Left renal pelvis (tissue), 4 donors: ENCODE measurements around the gene CASP9. TPM values are rescaled to one million over a fixed set of nuclear protein-coding genes. Genes with fewer than 3 reads are reported as not detected.
"Not testable (repeated sequence)": the region's sequence is repeated elsewhere in the genome, so short reads cannot be mapped to it uniquely, and the experiment has no call there.

ENCODE experiments used
- DNase-seq, 4 donors: peaks; one replicate each; pipeline ENCODE4 v3.0.0-alpha.2; 2013; ENCODE audit warnings: low read depth in 4 of 4, low spot score in 3 of 4
- polyA plus RNA-seq, 4 donors: library from polyadenylated mRNA; unstranded; fragments of 120-200 nt; gene quantifications; one replicate each; pipeline ENCODE4 v1.2.1, GENCODE V29; 2013; ENCODE audit not compliant: insufficient read length in 4 of 4

The CASP9 gene
- polyA plus RNA-seq, 4 donors, result 18.5 to 34.4 (median 28.2) TPM

GRCh38 chr1:15471723-15472122 lies 52.3 kb downstream of the CASP9 start:
- DNase-seq, result not testable (repeated sequence)

DNA sequence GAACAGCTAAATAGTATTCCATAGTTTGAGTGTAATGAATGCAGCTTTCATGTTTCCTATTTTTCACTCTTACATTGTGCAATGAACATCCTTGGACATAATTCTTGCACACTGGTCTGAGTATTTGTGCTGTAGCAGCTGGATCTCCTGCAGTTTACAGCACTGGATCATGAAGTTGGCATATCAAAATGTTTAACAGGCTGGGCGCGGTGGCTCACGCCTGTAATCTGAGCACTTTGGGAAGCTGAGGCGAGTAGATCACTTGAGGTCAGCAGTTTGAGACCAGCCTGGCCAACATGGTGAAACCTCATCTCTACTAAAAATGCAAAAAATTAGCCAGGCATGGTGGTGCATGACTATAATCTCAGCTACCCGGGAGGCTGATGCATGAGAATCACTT lies 52.9 kb downstream of the CASP9 start:
- not testable (repeated sequence) for DNase-seq

- not testable (repeated sequence) for DNase-seq
These were observed 54.1 kb downstream of the CASP9 start for GRCh38 chr1:15469821-15470448.

GRCh38 chr1:15469361-15469760 lies 54.7 kb downstream of the CASP9 start:
- DNase-seq, result no peak

GRCh38 chr1:15468145-15468544 lies 55.9 kb downstream of the CASP9 start:
- no peak for DNase-seq

- not testable (repeated sequence) for DNase-seq
These were observed 56.9 kb downstream of the CASP9 start for GRCh38 chr1:15466955-15467625.

- DNase-seq, result no peak
These were observed 58.3 kb downstream of the CASP9 start for GRCh38 chr1:15465674-15466073.

DNA sequence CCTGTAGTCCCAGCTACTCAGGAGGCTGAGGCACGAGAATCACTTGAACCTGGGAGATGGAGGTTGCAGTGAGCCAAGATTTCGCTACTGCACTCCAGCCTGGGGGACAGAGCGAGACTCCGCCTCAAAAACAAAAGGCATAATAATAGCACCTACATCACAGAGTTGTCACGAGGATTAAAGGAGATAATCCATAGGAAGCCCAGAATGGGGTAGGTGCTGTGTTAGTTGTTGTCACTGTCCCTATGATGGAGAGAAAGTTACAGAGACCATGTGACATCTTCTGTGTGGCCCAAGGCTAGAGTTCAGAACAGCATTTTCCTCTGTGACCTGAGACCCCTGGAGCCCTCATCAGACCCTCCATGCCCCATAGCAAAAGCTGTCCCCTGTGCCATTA lies 60.1 kb downstream of the CASP9 start:
- not testable (repeated sequence) for DNase-seq

- not testable (repeated sequence) for DNase-seq
These were observed 60.8 kb downstream of the CASP9 start for GRCh38 chr1:15463064-15463800.

- no peak for DNase-seq
These were observed 63.3 kb downstream of the CASP9 start for GRCh38 chr1:15460708-15461095.

- no peak for DNase-seq
These were observed 64.0 kb downstream of the CASP9 start for GRCh38 chr1:15459771-15460707.

GRCh38 chr1:15458388-15458787 lies 65.6 kb downstream of the CASP9 start:
- DNase-seq, result not testable (repeated sequence)

DNA sequence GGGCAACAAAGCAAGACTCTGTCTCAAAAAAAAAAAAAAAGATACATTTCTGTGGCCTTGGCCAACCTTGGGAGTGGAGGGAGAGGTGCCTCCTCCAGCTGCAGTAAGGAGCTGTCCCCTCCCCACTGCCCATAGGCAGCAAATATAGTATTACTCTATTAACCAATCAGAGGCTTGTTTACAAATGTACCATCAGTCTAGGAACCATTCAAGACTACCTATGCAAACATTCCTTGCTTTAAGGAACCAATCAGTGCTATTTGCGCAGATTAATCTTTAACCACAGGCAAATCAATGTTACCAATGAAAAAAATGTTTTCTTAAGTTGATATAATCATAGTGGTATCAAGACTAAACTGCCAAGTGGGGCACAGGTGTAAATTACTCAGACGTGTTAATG lies 66.4 kb downstream of the CASP9 start:
- DNase-seq, result no peak

GRCh38 chr1:15456313-15456954 lies 67.6 kb downstream of the CASP9 start, which contains the start of gene CELA2A:
Gene CELA2A, plus strand, starts transcription at chr1:15456732. Its CDS starts 22 bp downstream, at chr1:15456754.
- DNase-seq, result no peak

- no peak for DNase-seq
These were observed 68.5 kb downstream of the CASP9 start for GRCh38 chr1:15455522-15455921.

DNA sequence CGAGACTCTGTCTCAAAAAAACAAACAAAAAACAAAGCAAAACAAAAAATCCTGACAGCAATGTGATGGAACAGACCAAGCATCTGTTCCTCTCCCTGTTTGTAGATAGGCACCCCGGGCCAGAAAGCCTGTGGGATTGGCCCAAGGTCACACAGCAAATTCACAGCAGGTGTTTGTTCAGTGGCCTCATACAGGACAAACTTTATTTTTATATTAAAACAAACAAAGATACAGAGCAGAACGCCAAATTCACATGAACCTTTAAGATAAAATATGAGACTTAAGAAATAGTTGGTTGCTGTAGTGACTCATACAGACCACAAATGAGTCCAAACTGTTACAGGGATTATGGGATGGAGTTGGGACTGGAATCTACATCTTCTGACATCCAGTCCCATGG lies 69.8 kb downstream of the CASP9 start:
- no peak for DNase-seq

DNA sequence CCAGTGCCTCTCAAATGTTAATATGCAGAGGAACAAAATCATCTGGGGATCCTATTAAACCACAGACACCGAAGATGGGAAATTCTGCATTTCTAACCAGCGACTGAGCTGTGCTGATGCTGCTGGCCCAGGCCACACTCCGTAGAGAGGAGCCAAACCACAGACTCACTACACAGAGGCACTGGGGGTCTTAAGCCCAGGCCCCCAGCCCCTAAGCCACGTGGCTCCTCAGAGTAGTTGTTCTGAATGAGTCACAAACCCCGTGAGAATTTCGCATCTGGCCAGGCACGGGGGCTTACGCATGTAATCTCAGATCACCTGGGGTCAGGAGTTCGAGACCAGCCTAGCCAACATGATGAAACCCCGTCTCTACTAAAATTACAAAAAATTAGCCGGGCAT lies 70.3 kb downstream of the CASP9 start:
- DNase-seq, result no peak

GRCh38 chr1:15452866-15453571 lies 71.0 kb downstream of the CASP9 start:
- no peak for DNase-seq

GRCh38 chr1:15452216-15452615 lies 71.8 kb downstream of the CASP9 start:
- DNase-seq, result no peak
